ENCODE measurements around the gene ANKS6.

ANKS6 gene

DNA sequence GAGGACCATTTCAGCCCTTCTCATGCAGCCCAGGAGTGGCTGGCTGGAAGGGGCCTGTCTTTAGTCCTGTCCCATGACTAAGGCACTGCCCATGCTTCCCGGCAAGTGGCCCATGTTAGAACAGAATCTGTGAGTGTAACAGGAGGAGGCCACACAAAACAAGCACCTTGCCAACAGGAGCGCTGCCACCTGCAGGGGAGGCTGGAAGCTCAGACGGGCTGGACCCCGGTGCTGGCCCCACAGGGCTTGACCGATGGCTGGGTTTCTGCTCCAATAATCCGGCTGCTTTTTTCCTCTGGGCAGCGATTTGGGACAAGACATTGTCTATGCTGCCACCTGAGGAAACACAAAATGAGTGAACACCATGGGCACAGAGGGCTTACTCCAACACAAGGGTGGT is 28.4 kb downstream of the ANKS6 start:
- DNase-seq, result no peak

DNA sequence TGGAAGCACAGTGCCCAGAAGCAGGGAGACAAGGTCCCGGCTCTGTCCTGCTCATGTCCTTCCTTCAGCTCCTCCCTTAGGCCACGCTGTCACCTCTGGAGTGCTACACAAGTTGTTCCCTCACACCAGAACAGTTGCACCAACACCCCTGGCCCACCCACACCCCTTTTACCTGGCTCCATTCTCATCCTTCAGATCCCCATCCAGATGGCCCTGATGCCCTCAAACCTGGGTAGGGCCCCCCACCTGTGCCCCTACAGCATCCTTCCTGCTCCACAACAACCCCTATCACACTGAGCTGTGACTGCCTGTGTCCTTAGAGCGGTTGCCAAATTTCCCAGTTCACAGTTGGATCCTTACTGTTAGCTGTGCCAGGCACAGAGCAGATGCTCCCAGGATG is 29.2 kb downstream of the ANKS6 start:
- no peak for DNase-seq

DNA sequence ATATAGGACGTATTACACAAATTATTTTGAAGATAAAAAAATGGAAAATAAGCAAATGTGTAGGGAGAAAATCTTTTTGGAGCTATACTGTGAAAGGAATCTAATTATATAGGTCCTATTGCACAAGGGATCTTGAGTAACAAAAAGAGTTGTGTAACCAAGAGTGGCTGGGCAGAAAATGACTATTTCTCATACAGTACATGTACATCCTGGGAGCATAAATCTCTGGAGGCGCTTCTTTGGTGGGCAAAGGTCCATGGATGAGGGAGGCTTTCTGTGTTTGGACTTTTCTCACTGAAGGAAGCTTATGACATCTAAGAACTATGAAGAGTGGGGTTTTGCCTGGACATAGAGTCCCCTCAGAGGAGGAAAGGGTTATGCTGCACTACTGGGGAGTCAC is 29.8 kb downstream of the ANKS6 start:
- DNase-seq, result no peak

DNA sequence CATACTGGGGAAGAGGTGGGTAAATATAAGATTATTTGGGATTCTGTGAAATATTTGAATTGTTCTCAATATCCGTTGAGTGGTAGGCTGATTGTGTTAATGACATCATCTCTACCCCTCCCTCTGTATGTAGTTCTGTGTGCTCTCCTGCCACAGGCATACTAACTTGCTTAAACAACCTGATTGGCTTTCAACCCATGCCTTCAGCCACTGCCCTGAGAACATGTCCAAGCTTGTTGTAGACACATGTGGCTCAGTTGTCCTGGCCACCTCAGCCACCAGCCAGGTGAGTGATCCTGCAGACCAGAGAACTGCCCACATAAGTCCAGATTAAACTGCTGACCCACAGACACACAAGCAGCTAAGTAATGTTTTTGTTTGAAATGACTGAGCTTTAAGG is 31.1 kb downstream of the ANKS6 start:
- DNase-seq, result no peak

DNA sequence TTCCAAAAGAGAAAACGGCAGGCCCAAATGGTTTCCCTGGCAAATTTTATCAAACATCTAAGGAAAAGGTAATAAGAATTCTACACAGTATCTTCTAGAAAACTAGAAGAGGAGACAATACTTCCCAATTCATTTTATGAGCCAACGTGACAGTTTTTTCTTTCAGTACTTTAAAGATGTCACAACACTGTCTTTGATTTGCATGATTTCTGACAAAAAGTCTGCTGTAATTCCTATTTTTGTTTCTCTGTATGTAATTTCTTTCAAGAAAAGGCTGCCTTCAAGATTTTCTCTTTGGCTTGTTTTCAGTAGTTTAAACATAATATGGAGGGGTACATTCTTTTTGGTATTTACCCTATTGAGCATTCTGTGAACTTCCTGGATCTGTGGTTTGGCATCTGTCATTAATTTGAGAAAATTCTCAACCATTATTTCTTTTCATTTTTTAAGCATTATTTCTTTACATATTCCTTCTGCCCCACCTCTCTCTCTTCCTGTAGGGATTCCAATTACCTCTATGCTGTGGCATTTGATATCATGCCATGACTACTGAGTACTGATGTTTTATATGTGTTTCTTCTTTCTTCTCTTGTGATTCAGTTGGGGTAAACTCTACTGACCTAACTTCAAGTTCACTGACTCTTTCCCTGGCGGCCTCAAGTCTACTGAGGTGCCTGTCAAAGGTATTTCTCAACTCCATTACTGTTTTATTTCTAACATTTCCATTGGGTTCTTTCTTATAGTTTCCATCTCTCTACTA is 32.2 kb downstream of the ANKS6 start:
- no peak for DNase-seq

DNA sequence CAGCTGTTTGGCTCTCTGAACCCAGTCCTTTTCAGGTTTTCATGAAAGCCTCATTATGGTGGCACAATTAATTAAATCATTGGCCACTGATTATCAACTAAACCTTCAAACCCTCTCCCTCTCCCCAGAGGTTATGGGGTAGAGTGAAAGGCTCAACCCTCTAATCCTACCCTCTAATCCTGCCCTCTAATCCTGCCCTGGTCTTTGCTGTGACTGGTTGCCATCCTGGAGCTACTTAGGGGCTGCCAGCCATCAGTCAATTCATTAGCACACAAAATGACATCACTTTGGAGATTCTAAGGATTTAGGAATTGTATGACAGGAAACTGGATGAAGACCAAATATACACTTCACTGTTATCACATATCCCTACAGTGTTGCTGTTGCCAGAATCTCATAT is 36.1 kb downstream of the ANKS6 start:
- no peak for DNase-seq

DNA sequence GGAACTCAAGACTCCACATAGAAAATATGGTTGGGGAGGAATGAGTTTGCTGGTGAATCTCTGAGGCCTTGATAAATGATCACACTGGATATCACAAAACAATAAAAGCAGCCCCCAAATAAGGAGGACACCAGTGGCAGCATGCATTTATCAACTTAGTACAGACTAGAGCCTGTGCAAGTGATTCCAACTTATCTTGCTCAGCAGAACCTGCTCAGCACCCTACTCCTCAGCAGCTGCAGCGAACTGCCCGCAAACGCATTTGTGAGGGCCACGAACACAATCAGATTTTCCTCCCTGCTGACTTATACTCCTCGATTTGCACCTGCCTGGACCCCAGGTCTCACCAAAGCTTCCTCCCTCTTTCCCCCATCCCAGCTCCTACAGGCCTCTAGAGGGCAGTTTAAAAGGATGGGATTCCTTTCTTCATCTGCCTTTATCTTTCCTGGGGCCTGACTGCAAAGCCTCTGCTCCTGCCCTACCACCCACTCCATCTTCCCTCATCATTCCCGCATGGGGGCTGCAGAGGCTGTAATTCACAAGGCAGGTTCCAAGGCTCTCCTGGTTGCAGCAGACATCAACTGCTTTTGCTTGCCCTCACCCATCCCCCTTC is 41.2 kb downstream of the ANKS6 start:
- no peak for DNase-seq

DNA sequence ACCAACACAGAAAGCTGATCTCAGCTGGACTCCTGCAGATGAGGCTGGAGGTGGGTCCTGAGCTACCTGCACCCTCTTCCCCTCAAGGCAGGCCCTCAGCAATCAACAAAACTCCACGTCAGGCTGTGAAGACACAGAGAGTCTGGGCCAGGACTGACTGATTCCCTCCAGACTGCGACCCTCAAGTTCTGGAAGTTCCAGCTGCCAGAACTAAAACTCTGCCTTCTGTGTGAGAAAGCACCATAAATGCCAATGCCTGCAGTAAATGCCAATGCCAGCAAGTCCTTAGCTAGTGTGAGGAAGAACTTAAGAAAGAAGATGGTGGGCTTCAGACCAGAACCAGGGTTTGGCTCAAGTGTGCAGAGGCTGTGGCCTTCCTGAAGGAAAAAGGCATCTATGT is 45.1 kb downstream of the ANKS6 start:
- DNase-seq, result no peak

DNA sequence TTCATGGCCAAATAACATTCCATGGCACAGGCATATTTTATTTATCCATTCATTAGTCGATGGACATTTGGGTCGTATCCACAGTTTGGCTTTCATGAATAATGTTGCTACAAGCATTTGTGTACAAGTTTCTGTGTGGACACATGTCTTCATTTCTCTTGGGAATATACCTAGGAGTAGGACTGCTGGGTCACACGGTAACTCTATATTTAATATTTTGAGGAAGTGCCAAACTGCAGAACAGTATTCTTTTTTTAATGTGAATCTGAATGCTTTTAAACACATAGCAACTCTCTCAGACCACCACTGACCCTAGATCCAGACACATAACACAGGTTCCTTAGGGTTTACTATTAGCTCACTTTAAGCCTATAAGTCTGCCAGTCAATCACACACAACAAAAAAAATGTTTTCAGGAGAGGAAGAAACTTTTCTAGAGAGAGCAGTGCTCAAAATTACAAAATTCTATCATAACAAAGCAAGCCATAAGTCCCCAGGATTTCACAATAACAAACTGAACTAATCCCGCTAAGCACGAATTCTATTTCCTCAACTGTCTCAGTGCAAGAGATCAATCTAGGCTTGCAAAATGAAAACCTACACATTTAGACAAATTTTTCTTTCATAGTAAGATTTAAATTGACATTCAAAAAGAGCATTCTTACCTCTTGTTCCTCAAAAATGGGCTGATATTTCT is 45.8 kb downstream of the ANKS6 start:
- DNase-seq, result no peak

DNA sequence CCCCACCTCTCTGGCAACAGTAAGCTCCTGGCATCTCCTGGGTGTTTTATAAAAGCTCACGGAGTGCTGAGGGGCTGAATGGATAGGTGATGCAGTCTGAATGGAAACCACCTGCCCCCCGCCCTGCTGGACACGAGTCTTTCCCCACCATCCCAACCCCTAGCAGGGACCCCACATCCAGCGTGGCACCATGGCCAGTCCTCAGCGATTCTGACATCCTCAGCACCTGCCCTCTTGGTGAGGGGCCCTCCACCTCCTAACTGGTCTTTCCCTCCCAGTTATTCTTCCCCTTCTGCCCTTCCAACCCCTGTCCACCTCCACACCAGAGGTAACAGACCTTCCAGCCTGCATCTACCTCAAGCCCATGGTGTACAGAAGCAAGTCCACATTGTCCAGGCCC is 48.9 kb downstream of the ANKS6 start:
- no peak for DNase-seq

DNA sequence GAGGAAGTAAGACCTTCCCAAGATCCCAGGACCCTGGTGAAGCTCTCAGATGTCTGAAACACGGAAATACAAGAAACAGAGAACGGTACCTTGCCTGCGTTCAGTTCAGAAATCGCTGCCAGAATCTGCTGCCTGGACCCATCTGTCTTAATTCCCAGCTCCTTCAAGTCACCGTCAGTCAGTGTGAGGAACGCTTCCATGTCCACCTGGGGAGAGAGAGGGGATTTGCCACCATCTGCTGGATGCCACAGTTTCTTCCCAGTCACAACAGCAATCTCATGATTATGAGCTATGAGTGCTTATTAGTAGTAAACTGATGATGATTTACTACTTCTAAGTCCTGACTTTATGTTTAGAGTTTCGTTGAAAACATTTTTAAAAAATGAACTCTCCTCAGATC is 50.9 kb downstream of the ANKS6 start:
- no peak for DNase-seq

DNA sequence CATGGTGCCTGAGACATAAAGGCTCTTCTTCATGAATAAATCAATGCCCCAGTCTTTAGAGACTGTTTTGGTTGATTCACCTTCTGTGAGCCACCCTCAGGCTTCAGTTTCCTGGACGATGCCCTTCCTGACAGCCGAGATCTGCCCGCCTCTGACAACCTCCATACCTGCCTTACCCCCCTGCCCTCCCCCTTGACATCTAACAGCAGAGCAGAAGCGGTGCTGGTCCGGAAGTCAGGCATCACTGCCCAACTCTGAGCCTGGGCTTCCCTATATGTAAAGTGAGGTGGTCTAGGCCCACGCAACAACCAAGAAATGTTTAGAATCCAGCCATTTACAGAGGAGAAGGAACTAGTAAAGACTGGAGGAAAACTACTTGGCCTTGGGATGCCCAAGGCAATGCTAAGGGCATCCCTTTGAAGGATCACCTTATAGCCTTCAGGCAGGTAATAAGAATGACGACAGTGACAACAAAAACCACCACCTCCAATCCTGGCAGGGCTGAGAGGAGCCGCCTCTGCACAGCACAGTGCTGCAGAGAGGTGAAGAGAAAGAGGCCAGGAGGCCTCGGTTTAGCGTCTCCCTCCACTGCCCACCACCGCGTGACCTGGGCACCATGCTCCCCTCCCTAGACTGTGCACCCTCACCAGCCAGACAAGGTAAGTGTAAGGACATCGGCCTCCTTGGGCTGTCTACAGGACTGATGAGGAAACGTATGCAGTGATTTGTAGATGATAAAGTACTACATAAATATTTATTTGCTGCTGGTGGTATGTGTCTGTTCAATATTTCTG is 52.3 kb downstream of the ANKS6 start:
- no peak for DNase-seq

DNA sequence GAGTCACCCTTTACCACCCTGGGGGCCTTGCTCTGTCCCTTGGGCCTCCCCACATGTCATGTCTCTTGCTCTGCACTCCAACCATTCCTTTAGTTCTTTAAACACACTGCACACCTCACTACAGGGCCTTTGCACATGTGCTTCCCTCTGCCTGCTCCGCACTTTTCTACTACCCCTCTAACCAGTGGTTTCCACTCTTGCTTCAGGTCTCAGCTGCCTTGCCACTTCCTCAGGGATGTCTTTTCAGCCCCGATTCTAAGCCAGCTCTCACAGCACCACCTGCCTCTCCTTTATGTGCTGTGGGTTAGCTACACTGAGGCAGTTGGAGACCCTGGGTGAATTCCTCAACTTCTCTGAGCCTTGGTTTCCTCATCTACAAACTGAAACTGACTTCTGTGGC is 53.0 kb downstream of the ANKS6 start:
- DNase-seq, result no peak

DNA sequence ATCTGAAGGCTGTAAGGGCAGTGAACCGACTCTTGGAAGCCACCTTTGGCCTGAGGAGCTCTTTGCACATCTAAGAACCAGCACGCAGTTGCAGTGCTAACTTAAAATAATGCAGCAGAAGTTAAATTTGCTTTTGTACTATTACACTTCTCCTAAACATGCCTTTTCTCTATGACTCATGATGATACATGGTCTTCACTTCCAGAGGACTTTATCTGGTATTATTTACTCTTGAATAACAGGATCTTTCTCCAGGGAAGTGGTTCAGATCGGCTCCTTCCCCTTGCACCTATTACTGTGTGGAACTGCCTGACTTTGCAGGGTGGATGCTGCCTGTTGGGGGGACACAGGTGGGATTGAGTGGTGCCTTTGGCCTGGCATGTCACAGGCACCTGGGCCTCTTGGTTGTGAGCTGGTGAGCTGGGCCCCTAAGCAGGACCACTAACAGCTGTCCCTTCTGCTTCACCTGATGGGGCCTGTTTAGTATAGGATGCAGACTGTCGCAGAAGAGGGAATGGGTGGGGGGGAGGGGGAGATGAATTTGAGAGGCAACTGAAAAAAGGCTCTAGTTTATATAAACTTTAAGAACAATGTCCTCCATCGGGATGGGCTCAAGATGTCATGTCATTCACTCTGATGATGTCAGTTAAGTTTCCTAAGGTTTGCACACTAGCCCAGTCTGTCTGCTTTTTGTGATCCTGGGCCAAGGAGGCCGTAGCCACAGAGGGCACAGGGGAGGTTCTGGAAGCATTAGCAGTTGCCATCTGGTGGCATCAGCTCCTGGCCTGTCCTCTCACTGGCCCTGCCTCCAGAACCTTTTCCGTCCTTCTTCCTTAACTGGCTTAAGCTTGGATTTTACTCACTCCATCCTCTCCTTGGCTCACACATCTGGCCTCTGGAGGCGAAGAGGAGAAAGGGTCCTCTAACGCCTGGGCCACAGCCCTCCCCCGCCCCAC is 53.8 kb downstream of the ANKS6 start:
- no peak for DNase-seq

DNA sequence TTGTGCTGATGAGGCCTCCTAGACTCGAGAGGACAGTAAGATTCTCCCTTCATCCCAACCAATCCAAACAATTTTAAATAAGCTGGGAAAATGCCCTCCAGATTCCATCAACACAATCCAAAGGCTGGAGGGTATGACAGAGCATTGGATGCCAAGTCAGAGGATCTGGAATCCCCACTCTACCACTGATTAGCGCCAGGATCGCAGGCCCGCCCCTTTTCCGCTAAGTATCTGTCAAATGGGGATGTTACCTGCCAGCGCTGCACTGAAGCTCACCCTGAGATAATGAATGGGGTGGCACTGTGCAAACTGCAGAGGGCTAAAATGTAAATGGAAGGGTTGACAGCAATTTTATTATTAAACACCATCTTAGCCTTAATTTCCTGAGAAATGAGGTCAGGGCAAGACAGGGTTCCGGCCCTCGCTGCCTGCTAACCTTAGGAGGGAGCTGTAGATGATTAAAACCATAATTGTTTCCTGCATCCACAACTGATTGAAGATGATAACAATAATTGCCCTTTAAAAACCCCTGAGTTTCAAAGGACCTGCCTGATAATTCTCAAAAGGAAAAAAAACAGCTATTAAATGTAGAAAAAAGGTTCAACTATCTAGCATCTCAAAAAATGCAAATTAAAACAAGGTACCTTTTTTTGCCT is 56.0 kb downstream of the ANKS6 start:
- DNase-seq, result no peak

DNA sequence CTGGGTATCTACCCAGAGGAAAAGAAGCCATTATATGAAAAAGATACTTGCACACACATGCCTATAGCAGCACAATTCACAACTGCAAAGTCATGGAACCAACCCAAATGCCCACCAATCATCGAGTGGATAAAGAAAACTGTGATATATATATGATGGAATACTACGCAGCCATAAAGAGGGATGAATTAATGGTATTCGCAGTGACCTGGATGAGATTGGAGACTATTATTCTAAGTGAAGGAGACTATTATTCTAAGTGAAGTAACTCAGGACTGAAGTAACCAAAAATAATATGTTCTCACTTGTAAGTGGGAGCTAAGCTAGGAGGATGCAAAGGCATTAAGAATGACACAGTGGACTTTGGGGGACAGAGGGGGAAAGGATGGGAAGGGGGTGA is 57.6 kb downstream of the ANKS6 start:
- DNase-seq, result no peak

DNA sequence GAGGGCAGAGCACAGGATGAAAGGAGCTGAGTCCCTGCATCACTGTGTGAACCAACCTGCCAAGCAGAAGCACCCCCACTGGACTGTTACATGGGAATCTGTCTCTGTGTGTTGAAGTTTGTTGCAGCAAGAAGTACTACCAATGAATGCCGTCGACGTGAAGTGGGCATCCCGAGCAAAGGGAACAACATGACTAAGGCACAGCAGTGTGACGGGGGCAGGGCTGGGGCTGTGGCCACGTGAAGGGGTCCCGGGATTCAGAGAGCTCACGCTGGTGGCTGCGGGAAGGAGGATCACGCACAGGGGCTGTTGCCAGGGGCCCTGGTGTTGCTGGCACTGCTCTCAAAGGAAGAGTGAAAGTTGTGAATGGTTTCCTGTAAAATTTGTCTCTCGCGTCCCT is 60.1 kb downstream of the ANKS6 start:
- DNase-seq, result no peak

DNA sequence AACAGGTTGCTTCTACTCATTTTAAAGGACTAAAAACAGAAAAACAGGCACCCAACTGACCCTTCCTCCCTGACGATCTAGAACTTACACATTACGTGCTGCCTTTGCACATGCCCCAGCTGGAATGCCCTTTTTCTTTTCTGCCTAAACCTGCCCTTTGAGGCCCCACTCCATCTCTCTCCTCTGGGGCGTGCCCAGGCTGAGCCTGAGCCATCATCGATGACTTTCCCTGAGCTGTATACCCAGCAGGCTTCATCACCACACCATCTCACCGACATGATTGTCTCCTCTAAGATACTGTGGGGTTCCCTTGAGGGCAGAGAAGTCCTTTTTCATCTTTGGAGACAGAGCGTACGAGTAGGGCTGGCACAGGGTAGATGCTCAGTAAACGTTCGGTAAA is 63.6 kb downstream of the ANKS6 start:
- DNase-seq, result no peak

DNA sequence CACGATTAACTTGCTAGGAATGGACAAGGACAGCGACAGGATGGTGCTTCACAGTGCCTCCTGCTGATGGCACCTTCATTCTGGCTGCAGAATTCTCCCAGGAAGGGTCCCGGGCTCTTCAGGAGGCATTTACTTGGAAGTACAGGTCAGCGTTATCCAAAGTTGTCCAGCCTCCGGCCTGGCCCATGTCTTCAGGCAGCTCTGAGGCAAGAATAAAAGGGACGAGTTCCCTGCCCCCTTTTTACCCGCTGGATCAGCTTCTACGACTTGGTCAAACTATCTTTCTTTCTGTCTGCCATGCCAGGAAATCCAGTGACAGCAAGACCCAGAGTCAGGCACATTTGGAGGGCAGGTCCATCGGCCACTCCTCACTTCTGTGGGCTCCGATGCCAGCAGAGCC is 64.3 kb downstream of the ANKS6 start:
- no peak for DNase-seq

DNA sequence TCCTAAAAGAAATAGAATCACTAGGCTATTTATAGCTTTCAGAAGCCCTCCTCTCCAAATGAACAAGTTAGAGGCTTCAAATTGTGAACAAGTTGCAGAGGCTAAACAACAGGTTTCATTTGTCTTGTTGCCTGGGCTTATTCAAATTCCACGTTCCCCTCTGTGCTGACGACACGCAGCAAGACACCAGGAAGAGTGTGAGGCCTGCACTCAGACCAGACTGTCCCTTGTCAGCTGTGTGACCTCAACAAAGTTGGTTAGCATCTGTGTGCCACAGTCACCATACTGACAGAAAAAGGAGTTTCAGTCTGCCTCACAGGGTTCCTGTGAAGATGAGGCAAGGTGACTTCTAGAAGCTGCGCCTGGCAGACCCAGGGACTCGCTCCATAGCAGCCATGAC is 65.5 kb downstream of the ANKS6 start:
- no peak for DNase-seq

DNA sequence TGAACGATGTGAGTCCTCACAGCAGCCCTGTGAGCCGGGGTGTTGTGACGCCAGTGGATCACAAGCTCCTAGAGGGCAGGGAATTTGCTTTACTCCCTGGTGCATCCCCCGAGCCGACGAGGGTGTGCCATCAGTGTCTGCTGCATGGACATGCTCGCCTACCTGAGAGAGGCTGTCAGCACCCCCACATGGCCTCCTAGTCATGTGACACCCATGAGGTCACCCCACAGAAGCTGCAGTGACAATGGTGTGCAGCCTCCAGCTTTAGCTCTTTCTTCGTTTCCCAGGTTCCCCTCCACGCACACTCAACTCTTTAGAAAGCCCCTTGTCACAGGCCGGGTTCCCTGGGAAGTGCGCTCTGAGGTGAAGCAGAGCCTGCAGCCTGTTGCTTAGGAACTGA is 67.9 kb downstream of the ANKS6 start:
- DNase-seq, result no peak

DNA sequence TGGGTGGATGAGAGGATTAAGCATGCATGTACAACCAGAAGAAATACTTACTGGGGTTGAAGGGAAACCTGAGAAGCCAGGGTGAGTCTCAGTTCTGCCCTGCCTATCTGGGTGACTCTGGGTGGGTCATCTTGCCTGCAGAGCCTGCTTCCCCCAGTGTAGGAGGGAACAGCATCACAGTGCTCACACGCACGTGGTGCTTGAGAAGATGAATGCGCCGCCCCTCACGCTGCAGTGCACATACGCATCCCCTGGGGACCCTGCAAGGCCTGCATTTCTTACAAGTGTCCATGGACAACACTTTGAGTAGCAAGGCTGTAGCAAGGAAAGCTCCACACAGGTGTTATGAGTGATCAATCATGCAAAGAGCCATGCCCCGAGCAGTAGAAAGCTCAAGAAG is 68.9 kb downstream of the ANKS6 start:
- no peak for DNase-seq

All from SIG-M5 (cell line).